GM13976 (cell line): ENCODE data around the gene KCNH3.
A peak's percentile ranks its signal among the peaks of the same experiment; 100 is the strongest.
"Not testable (repeated sequence)": the region's sequence is repeated elsewhere in the genome, so short reads cannot be mapped to it uniquely, and the experiment has no call there.

ENCODE experiments used
- DNase-seq: peaks from one replicate; pipeline ENCODE4 v3.0.0; 2012; ENCODE audit warnings: low spot score
- CTCF ChIP-seq: IDR thresholded peaks from 2 replicates; pipeline ENCODE4 v1.5.1; 2012; ENCODE audit warnings: borderline replicate concordance, mild to moderate bottlenecking; ENCODE audit not compliant: insufficient read depth; ENCODE audit errors: extremely low read depth, missing control alignments, control extremely low read depth
- in situ Hi-C: fragments of 300-500 bp; cut with MboI; formaldehyde crosslinking; loops from one replicate; pipeline ENCODE4 v1.12.0; 2022; ENCODE audit warnings: low sequenced_read_pairs, mixed read lengths, inconsistent platforms; ENCODE audit not compliant: unreplicated experiment

The KCNH3 gene

DNA sequence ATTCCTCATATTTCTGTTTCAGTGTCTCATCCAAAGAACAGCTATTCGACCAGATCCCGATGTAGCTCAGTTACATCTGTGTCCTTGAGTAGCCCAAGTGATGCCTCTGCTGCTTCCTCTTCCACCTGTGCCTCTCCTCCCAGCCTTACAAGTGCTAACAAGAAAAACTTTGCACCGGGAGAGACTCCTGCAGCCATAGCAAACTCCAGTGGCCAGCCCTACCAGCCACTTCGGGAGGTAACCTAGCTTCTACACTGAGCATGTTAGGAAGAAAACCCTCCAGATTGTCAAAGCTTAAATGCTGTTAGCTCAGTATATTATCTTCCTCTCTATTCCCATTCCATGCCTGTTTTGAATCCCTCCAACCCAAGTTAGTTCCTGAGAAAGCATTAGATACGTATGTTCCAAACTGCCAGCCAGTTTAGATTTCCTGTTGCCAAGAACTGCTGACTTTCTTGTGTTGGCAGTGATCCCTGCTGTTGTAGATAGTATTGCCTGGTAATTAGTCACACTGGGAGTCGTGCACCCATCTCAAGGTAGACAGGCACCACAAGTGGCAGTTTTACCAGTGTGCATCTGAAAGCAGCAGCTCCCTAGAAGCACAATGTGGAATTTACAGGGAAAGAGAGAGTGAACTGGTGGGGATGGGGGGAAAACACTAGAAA is 14.0 kb upstream of the KCNH3 start:
- in situ Hi-C loops: no loop called here
- no peak for DNase-seq
- TF ChIP-seq CTCF: no peak

DNA sequence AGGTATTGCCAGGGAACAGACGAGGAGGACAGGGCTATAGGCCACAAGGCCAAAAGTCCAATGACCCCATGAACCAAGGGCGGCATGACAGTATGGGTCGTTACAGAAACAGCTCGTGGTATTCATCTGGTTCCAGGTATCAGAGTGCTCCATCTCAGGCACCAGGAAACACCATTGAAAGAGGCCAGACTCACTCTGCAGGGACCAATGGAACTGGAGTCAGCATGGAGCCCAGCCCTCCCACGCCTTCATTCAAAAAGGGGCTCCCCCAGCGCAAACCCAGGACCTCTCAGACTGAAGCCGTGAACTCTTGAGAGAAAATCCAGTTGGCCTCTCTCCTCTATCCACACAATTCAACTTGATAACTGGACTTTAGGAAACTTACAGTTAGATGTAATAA is 12.9 kb upstream of the KCNH3 start:
- no peak for DNase-seq
- in situ Hi-C loops: no loop called here
- TF ChIP-seq CTCF: no peak

GRCh38 chr12:49527361-49528130 is 11.3 kb upstream of the KCNH3 start:
- no peak for TF ChIP-seq CTCF
- no peak for DNase-seq
- in situ Hi-C loops: no loop called here

DNA sequence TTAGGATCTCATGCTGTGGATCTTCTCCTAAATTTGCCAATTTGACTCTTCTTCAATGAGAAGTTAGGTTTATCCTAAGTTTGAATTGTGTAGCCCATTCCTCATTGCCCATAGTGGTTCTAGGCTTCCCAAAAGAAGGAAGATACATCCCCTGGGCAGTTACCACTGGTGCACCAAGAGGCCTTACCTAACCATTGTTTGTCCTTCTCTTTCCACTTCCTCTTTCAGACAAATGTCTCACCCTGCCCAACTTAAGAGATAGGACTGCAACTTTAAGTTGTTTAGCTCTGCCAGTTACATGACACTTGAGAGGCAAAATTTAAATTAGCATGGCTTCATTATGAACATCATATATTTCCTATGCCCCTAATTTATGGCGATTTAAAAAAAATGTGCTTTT is 9.4 kb upstream of the KCNH3 start:
- TF ChIP-seq CTCF: no peak
- DNase-seq: peak; percentile 32
- in situ Hi-C loops: no loop called here

- no peak for DNase-seq
- no peak for TF ChIP-seq CTCF
- in situ Hi-C loops: no loop called here
Measured at GRCh38 chr12:49531745-49532144, 7.1 kb upstream of the KCNH3 start.

GRCh38 chr12:49533331-49533730 is 5.5 kb upstream of the KCNH3 start:
- DNase-seq: no peak
- no peak for TF ChIP-seq CTCF
- in situ Hi-C loops: no loop called here

- in situ Hi-C loops, DNase-seq: not testable (repeated sequence)
Measured at GRCh38 chr12:49534122-49534521, 4.7 kb upstream of the KCNH3 start.
